K562 (cell line): ENCODE results near the gene IL9. TPM values are rescaled to one million over a fixed set of nuclear protein-coding genes. Genes with fewer than 3 reads are reported as not detected.

Experiments
- ARID2 ChIP-seq: fragments of 450-650 bp; IDR thresholded peaks from 2 replicates; pipeline ENCODE4 v1.6.1; 2017; ENCODE audit warnings: antibody characterized with exemption, mild to moderate bottlenecking
- CC2D1A ChIP-seq: fragments of 450-650 bp; IDR thresholded peaks from 2 replicates; pipeline ENCODE4 v1.6.1; 2017; ENCODE audit warnings: mild to moderate bottlenecking
- JUND ChIP-seq, 2 experiments: IDR thresholded peaks; 2 replicates in 1 of 2; 3 replicates in 1 of 2; pipeline ENCODE4 v1.6.1; 2011; ENCODE audit warnings: borderline replicate concordance in 2 of 2, low read depth in 2 of 2, low read length in 2 of 2, improper control_type of control experiment in 1 of 2, missing biosample characterization in 1 of 2, missing genetic modification characterization in 1 of 2, missing genetic modification reagents in 1 of 2
- RAD21 ChIP-seq, 2 experiments: fragments of 250-450 bp in 1 of 2; fragments of 450-650 bp in 1 of 2; sonication (Bioruptor Pico) in 1 of 2; formaldehyde crosslinking in 1 of 2; IDR thresholded peaks in 1 of 2; conservative IDR thresholded peaks in 1 of 2; 2 replicates each; pipeline versions ENCODE4 v1.4.0 to v1.8.0; 2020 to 2022; ENCODE audit warnings: mild to moderate bottlenecking in 2 of 2, moderate library complexity in 1 of 2
- STAT5A ChIP-seq: IDR thresholded peaks from 2 replicates; pipeline ENCODE4 v1.6.1; 2012; ENCODE audit warnings: low read length, inconsistent platforms, borderline replicate concordance
- YY1 ChIP-seq, 3 experiments: IDR thresholded peaks; 2 replicates each; pipeline ENCODE4 v1.6.1; 2011; ENCODE audit warnings: low read length in 2 of 3, mild to moderate bottlenecking in 2 of 3, moderate library complexity in 2 of 3, borderline replicate concordance in 1 of 3, control low read depth in 1 of 3, low read depth in 1 of 3; ENCODE audit not compliant: insufficient read depth in 3 of 3, insufficient replicate concordance in 2 of 3, control insufficient read depth in 1 of 3, insufficient read length in 1 of 3; ENCODE audit errors: extremely low read depth in 1 of 3
- ZBTB2 ChIP-seq: fragments of 450-650 bp; IDR thresholded peaks from 2 replicates; pipeline ENCODE4 v1.6.1; 2016; ENCODE audit warnings: antibody characterized with exemption
- ZNF224 ChIP-seq: sonication (generic); formaldehyde crosslinking; IDR thresholded peaks from 2 replicates; pipeline ENCODE4 v1.8.0; 2022; ENCODE audit warnings: mild to moderate bottlenecking, missing genetic modification reagents
- polyA plus RNA-seq, 8 experiments: library from polyadenylated mRNA; depleted of rRNA in 4 of 8; stranded (reverse) in 5 of 8; unstranded in 3 of 8; fragments of >200 nt; fragmentation: Nextera tagmentation in 2 of 8; fragmentation: Illumina TruSeq in 1 of 8; extraction: Ambion mirVana in 2 of 8; extraction: Trizol in 1 of 8; gene quantifications; 2 replicates each; pipeline versions ENCODE4 v1.2.1 to v1.2.3, GENCODE V29; 2011 to 2014; ENCODE audit warnings: inconsistent platforms in 1 of 8, missing spikeins in 1 of 8
- total RNA-seq, 7 experiments: library from RNA; depleted of rRNA in 6 of 7; stranded (reverse); fragments of >200 nt in 6 of 7; fragmentation: Illumina TruSeq in 2 of 7; extraction: Trizol in 2 of 7; gene quantifications; 2 replicates each; pipeline versions ENCODE4 v1.2.1 to v1.2.3, GENCODE V29; 2011 to 2021; ENCODE audit warnings: low replicate concordance in 1 of 7
- TF ChIP-seq, protein P1 (sequence below), 2 experiments: IDR thresholded peaks; 2 replicates each; pipeline ENCODE4 v1.6.1; 2012; ENCODE audit warnings: improper control_type of control experiment in 2 of 2, low read depth in 2 of 2, low read length in 2 of 2, borderline replicate concordance in 1 of 2
- TF ChIP-seq, protein P2 (sequence below), 2 experiments: fragments of 200-800 bp in 1 of 2; sonication (Bioruptor generic) in 1 of 2; sonication (generic) in 1 of 2; formaldehyde crosslinking in 1 of 2; IDR thresholded peaks in 1 of 2; conservative IDR thresholded peaks in 1 of 2; 2 replicates each; pipeline versions ENCODE4 v1.5.0 to v1.6.1; 2016 to 2020; ENCODE audit warnings: missing compliant biosample characterization in 1 of 2, missing genetic modification characterization in 1 of 2, missing genetic modification reagents in 1 of 2
- TF ChIP-seq, protein P3 (sequence below), 2 experiments: fragments of 450-650 bp in 1 of 2; sonication (generic) in 1 of 2; formaldehyde crosslinking; conservative IDR thresholded peaks; 2 replicates each; pipeline versions ENCODE4 v1.4.0 to v1.8.1; 2020 to 2022; ENCODE audit warnings: mild to moderate bottlenecking in 1 of 2, missing genetic modification reagents in 1 of 2

The IL9 gene
- total and polyA plus RNA-seq, 9 of the 15 experiments (the other 6 are each of a cell fraction or from before 2014, with no cell fraction given), result not detected

DNA sequence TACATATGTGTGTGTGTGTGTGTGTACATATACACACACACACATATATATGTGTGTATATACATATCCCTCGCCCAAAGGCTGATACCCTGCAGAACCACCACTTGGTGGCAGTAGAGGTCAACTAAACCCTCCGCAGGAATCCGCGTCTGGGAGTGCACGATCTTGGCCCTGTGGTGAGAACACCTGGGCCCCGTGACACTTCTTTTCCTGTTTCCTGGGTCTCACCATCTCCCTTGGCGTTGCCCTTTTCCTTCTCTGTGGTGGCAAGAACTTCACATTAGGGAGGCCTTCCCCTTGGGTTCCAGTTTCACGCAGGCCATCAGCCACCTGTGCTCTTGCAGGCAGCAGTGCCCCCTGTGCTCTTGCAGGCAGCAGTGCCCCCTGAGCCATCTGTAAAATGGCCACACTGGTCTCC, 8.2 kb downstream of the IL9 start (continued):
- TF ChIP-seq RAD21 (CRISPR knock-in tag; conservative IDR thresholded peaks at IDR 0.05 in 1 of 2, IDR thresholded peaks at IDR 0.05 in 1 of 2) (peak; percentile 84 to 92), YY1 (IDR thresholded peaks at IDR 0.05; ENCODE audit: borderline replicate concordance in 1 of 3, control insufficient read depth in 1 of 3, extremely low read depth in 1 of 3, insufficient read depth in 3 of 3, insufficient read length in 1 of 3, insufficient replicate concordance in 2 of 3, low read depth in 1 of 3, low read length in 2 of 3) (no peak), ARID2 (0 out of 2 replicates have a peak, but pooled peaks have one; percentile 18), ZBTB2 (no peak), STAT5A (no peak), ZNF224 (CRISPR knock-in tag) (no peak), CC2D1A (peak; percentile 67; the same call in 1 of the 2 replicates), JUND (IDR thresholded peaks at IDR 0.05; ENCODE audit: borderline replicate concordance, low read depth, low read length) (no peak), JUND (tag; IDR thresholded peaks at IDR 0.05; ENCODE audit: borderline replicate concordance, low read depth, low read length) (no peak)
- TF ChIP-seq, protein P1, sequence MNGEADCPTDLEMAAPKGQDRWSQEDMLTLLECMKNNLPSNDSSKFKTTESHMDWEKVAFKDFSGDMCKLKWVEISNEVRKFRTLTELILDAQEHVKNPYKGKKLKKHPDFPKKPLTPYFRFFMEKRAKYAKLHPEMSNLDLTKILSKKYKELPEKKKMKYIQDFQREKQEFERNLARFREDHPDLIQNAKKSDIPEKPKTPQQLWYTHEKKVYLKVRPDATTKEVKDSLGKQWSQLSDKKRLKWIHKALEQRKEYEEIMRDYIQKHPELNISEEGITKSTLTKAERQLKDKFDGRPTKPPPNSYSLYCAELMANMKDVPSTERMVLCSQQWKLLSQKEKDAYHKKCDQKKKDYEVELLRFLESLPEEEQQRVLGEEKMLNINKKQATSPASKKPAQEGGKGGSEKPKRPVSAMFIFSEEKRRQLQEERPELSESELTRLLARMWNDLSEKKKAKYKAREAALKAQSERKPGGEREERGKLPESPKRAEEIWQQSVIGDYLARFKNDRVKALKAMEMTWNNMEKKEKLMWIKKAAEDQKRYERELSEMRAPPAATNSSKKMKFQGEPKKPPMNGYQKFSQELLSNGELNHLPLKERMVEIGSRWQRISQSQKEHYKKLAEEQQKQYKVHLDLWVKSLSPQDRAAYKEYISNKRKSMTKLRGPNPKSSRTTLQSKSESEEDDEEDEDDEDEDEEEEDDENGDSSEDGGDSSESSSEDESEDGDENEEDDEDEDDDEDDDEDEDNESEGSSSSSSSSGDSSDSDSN (IDR thresholded peaks at IDR 0.05; ENCODE audit: borderline replicate concordance in 1 of 2, low read depth in 2 of 2, low read length in 2 of 2), result no peak
- TF ChIP-seq, protein P2, sequence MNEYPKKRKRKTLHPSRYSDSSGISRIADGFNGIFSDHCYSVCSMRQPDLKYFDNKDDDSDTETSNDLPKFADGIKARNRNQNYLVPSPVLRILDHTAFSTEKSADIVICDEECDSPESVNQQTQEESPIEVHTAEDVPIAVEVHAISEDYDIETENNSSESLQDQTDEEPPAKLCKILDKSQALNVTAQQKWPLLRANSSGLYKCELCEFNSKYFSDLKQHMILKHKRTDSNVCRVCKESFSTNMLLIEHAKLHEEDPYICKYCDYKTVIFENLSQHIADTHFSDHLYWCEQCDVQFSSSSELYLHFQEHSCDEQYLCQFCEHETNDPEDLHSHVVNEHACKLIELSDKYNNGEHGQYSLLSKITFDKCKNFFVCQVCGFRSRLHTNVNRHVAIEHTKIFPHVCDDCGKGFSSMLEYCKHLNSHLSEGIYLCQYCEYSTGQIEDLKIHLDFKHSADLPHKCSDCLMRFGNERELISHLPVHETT (CRISPR knock-in tag; conservative IDR thresholded peaks at IDR 0.05 in 1 of 2, IDR thresholded peaks at IDR 0.05 in 1 of 2), result no peak
- TF ChIP-seq, protein P3, sequence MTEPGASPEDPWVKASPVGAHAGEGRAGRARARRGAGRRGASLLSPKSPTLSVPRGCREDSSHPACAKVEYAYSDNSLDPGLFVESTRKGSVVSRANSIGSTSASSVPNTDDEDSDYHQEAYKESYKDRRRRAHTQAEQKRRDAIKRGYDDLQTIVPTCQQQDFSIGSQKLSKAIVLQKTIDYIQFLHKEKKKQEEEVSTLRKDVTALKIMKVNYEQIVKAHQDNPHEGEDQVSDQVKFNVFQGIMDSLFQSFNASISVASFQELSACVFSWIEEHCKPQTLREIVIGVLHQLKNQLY (CRISPR knock-in tag; conservative IDR thresholded peaks at IDR 0.05), result no peak
